Astrocyte of the cerebellum (primary cell): ENCODE measurements around the gene HOXA5.

Experiments used
- DNase-seq: peaks from one replicate; pipeline ENCODE4 v3.0.0-alpha.2; 2011; ENCODE audit warnings: low read depth
- H3K4me3 ChIP-seq: 2 replicates; pipeline ENCODE4 v1.5.1; 2011; ENCODE audit warnings: mild to moderate bottlenecking, low read depth, low read length, moderate library complexity
- in situ Hi-C: cut with HindIII; loops from 2 replicates; pipeline ENCODE4 v1.10.0; 2017; ENCODE audit warnings: low sequenced_read_pairs
- TF ChIP-seq, protein P1 (sequence below): IDR thresholded peaks from 2 replicates; pipeline ENCODE4 v1.5.1; 2012; ENCODE audit warnings: low read length, low read depth, moderate library complexity, mild to moderate bottlenecking; ENCODE audit errors: missing control alignments

Gene HOXA5

GRCh38 chr7:27181795-27182275 is 38.4 kb upstream of the HOXA5 start:
- TF ChIP-seq, protein P1, sequence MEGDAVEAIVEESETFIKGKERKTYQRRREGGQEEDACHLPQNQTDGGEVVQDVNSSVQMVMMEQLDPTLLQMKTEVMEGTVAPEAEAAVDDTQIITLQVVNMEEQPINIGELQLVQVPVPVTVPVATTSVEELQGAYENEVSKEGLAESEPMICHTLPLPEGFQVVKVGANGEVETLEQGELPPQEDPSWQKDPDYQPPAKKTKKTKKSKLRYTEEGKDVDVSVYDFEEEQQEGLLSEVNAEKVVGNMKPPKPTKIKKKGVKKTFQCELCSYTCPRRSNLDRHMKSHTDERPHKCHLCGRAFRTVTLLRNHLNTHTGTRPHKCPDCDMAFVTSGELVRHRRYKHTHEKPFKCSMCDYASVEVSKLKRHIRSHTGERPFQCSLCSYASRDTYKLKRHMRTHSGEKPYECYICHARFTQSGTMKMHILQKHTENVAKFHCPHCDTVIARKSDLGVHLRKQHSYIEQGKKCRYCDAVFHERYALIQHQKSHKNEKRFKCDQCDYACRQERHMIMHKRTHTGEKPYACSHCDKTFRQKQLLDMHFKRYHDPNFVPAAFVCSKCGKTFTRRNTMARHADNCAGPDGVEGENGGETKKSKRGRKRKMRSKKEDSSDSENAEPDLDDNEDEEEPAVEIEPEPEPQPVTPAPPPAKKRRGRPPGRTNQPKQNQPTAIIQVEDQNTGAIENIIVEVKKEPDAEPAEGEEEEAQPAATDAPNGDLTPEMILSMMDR, result no peak
- DNase-seq, result no peak
- H3K4me3 ChIP-seq, result no peak overlapping the region
- in situ Hi-C loops, result no loop called here

DNA sequence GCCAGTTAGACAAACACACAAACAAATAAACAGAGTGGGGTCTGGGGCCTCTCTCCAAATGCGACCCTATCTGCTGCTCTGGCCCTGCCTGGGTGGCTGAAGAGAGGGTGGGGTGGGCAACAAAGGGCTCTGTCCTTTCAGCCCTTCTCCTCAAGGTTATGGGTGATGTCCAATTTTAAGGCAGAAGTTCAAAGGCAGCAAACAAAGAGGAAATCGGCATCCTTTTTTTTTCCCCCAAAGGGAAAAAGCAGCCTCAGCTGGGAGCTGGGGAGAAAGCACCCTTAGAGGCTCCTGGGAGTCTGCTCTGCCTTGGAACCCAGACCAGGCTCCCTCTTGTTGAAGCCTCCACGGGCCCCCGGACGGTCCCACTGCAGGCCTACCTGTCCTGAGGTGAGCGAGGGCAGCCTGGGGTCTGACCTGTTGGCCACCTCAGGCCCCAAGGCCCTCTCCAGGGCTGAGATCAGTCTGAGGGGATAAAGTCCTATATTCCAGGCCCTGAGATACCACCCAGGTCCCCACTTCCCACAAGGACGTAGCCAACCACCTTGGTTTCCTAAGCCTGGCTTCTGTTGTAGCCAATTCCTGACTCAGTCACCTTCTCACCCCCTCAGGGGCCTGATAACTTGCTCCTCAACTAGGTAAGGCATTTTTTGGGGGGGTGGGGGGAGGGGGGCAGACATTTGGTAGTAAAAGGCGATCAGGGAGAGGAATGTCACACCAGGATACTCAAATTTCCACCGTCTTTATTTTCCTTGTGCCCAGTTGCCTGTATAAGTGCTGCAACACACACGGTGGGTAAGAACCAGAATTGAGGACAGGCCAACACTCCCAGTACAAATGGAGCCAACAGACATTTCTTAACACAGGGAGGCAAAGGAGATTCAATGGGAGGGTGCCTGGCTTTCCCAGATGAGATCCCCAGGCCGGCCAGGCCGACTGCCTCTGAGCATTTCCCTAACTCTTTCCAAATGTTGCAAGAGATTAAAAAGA is 37.2 kb upstream of the HOXA5 start:
- H3K4me3 ChIP-seq, result no peak overlapping the region
- in situ Hi-C loops, result no loop called here
- TF ChIP-seq, protein P1, result no peak
- DNase-seq, result no peak

DNA sequence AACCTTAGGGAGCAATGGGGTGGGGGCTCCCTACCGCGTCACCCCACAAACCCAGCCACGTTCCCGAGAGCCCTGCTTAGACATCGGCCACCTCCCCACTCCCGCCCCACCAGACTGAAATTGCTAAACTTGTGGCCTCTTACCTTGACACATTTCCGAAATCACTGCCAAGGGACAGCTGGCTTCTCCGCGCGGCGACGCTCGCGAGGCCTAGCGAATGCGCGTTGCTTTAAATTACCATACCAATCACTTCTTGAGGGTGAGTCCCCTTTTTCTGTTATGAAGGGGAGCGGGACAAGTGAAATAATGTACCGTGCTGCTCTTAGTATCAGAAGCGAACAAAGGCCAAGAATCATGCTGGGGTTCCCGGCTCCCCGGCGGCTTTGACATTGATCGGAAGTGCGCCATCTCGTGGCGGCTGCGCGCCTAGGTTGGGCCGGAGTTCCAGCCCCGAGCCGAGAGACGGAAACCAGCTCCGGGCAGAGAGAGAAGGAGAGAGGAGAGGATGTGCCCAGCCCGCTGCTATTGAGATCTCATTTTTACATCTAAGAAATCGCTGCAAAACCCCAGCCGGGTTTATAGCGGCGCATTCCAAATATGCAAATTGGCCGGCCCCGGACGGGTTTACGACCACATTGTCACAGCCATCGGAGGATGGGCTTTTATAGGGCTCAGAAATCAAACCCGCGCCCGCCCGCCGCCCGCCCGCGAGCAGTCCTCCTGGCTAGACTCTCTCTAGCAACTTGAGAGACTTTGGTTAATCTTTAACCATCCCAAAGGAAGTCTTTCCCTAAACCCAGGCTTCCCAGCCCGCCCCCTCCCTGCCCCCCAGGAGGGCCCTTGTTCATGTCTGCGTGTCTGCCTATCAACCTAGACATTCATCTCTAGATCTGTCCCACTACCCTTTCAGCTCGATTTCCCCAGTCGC is 36.3 kb upstream of the HOXA5 start:
- DNase-seq, result no peak
- TF ChIP-seq, protein P1, result peak; percentile 69

DNA sequence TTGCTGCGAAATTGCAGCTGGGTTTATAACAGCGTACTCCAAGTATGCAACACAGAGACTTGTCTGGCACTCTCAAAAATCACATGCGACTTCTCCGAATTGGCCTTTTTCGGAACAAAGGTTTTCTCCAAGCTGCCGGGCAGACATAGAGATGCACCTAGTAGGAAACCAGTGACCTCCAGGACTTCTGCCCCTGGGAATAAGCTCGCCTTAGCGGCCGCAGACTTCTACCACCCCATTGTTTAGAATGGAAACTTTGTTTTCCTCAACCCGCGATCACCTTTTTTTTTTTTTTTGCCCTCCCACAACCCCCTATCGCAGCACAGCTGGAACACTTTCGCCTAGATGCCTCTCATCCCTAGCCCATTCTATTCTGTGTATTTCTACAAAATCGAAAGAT is 35.5 kb upstream of the HOXA5 start:
- no peak overlapping the region for H3K4me3 ChIP-seq
- TF ChIP-seq, protein P1, result no peak
- DNase-seq, result no peak
- in situ Hi-C loops, result no loop called here

More for the DNA sequence above, 36.3 kb upstream of the HOXA5 start:
- in situ Hi-C loops, result no loop called here
- no peak overlapping the region for H3K4me3 ChIP-seq

GRCh38 chr7:27178366-27178765 is 34.9 kb upstream of the HOXA5 start:
- no peak overlapping the region for H3K4me3 ChIP-seq
- TF ChIP-seq, protein P1, result no peak
- in situ Hi-C loops, result no loop called here
- no peak for DNase-seq

DNA sequence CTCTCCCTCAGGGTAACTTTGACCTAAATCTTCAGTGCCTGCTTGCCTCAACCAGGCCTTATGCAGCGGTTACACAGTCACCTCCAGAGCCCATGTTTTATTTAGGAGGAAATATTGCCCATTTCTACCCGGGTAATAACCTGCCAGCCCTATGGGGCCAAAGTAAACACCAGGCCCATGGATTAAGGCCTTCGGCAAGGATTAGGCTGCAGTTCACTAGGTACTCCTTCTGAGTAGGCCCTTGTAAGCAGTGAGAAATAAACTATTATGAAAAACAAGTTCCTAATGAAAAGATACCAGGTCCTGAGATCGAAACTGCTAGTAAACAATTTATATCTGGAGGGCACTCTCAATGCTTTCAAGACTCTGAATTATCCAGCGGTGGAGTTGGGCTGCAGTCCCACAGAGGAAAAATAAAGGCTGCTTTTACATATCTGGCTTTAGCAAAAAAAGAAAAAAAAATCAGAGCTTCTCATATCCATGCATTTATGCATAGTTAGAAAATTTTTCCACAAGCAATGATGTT is 34.4 kb upstream of the HOXA5 start:
- TF ChIP-seq, protein P1, result no peak
- in situ Hi-C loops, result no loop called here
- H3K4me3 ChIP-seq, result no peak overlapping the region
- DNase-seq, result no peak
